ENCODE results near the gene LRRC45.
A peak's percentile ranks its signal among the peaks of the same experiment; 100 is the strongest.

Gene LRRC45

GRCh38 chr17:81994593-81995462 lies 28.3 kb upstream of the LRRC45 start:
- no peak for DNase-seq (ENCODE audit: low spot score)

DNA sequence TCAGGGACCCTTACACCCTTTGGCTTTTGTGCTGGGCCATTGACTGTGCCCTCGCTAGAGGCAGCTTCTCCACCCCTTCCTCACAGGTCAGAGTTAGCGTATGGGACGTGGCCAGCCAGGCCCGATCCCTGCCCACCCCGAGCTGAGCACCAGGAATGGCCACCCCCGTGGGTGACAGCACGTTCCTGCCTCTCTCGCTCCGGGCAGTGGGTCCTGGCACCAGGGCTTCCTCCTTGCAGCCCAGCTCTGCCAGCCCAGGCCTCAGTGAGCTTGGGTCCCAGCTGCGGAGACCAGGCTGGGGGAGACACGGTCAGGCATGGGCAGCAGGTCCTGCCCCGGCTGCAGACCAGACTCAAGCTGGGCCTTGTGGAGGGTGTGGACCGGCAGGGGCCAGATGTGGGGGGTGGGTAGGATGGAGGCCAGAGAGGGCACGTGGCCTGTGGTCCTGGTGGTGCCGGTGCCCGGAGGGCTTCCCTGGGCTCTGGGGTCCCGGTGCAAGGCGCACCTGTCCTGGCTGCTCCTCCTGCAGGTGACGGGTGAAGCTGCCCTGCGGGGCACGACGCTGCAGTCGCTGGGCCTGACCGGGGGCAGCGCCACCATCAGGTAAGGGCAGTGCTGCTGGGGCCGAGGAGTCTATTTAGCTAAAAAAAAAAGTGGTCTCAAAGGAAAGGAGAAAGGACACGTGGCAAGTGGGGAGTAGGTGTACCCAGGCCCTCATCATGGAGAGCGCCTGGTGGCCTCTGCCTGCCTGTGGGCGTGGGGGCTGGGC lies 27.5 kb upstream of the LRRC45 start:
- no peak for DNase-seq (ENCODE audit: low spot score)

- DNase-seq (ENCODE audit: low spot score), result no peak
Observed at GRCh38 chr17:81996232-81996756, 26.8 kb upstream of the LRRC45 start.

DNA sequence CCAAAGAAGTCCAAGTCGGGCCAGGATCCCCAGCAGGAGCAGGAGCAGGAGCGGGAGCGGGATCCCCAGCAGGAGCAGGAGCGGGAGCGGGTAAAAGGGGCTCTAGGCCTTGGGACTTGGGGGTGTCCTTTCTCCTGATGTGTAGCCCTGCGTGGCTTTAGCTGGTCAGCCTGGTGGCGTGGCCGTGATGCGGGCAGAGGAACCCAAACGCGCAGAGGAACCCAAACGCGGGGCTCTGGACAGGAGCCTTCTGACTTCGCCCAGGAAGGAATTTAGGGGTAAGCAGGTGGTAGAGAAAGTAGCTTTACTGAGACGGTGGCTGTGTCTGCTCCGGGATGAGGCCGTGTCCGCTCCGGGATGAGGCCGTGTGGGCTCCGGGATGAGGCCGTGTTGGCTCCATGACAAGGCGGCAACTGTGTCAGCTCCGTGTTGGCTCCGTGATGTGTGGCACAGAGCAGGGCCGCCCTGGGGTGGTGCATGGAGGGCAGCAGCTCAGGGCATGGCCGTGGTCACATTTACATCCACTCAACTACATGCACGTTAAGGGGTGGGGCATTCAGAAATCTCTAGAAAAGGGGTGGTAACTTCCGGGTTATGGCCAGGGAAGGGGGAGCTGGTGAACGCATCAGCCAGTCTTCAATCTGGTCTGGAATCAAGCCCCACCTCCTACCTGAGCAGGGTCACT lies 26.2 kb upstream of the LRRC45 start:
- DNase-seq (ENCODE audit: low spot score), result no peak

GRCh38 chr17:81998212-81998611 lies 24.9 kb upstream of the LRRC45 start:
- no peak for DNase-seq (ENCODE audit: low spot score)

DNA sequence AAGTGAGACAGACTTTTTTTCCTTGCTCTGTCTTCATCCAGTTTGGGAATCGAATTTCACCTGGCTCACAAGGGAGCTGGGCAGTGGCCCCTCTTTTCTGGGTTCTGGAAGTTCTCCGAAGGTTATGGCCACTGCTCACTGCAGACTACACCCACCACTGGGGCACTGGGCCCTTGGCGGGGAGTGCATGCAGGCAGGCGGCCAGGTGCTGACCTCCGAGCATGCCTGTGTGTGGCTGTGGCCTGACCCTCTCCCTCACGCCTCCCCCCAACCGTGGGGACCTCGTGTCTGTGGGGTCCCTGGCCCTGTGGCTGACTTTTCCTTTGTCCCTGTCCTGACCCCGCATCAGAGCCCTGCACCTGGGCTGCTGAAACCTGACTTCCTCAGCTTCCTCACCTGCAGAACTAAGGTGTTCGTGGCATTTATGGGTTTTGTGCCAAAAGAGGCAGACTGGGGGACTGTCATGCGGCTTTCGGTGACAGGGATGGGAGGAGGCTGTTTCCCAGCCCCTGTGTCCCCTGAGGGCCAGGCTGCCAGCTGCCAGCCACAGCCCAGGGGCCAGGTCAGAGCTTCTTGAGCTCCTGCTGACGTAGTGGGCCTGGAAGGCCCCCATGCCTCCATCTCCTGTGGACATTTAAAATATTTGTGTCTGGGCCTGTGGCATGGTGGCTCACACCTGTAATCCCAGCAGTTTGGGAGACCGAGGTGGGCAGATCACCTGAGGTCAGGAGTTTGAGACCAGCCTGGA lies 24.2 kb upstream of the LRRC45 start:
- no peak for DNase-seq (ENCODE audit: low spot score)

DNA sequence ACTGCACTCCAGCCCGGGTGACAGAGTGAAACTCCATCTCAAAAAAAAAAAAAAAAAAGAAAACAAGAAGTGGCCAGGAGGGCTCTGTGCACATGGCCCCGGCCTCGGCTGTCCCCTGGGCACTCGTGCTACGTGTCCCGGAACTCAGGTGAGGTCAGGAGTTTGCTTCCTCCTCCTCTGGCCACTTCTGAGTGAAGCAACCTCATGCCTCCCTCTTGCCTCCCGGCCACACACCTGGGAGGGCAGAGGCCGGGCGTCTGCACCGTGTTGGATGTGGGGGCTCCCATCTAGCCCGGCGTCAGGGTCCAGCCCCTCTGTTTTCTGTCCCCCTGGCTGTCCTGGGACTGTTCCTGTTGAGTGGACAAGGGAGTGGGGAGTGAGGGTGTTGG lies 23.5 kb upstream of the LRRC45 start:
- no peak for DNase-seq (ENCODE audit: low spot score)

DNA sequence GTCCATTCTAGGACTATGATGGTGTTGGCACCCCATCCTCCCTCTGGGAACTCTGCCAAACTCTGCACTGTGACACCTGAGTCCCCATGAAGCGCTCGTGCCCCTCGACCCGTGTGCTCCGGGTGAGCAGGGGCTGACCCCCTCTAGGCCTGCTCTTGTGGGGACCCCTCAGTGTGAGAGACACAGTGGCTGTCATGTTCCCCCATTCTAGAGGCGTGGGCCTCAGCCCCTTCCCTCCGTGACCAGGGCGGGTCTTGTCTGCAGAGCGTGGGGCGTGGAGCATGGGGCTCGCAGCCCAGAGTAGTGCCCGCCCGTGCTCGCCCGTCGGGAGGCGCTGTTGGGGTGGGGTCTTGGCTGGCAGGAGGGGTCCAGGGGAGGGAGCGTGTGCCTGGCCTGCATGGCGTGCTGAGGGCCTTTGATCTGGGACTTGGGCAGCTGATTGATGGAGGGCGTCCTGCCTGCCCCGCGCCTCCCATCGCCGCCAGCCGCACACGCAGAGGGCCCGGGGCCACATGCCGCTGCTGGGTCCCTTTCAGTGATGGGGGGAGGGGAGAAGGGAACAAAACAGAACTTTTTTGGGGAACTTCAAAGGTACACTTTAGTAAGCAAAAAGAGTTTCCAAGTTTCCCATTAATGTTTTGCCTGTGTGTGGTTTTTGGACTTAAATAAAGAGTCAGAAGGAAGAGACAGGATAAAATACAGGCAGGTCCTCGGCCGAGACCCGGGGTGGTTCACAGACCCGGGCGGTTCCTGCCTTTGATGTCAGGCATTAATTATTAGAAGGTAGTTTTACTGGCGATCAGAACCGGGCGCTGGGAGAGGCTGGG lies 22.9 kb upstream of the LRRC45 start:
- DNase-seq (ENCODE audit: low spot score), result no peak

GRCh38 chr17:82000803-82001570 lies 22.1 kb upstream of the LRRC45 start:
- no peak for DNase-seq (ENCODE audit: low spot score)

- no peak for DNase-seq (ENCODE audit: low spot score)
Observed at GRCh38 chr17:82001571-82002056, 21.5 kb upstream of the LRRC45 start.

GRCh38 chr17:82003411-82004381 lies 19.4 kb upstream of the LRRC45 start:
- peak; percentile 82 for DNase-seq (ENCODE audit: low spot score)

- DNase-seq (ENCODE audit: low spot score), result no peak
Observed at GRCh38 chr17:82004517-82005455, 18.3 kb upstream of the LRRC45 start.

DNA sequence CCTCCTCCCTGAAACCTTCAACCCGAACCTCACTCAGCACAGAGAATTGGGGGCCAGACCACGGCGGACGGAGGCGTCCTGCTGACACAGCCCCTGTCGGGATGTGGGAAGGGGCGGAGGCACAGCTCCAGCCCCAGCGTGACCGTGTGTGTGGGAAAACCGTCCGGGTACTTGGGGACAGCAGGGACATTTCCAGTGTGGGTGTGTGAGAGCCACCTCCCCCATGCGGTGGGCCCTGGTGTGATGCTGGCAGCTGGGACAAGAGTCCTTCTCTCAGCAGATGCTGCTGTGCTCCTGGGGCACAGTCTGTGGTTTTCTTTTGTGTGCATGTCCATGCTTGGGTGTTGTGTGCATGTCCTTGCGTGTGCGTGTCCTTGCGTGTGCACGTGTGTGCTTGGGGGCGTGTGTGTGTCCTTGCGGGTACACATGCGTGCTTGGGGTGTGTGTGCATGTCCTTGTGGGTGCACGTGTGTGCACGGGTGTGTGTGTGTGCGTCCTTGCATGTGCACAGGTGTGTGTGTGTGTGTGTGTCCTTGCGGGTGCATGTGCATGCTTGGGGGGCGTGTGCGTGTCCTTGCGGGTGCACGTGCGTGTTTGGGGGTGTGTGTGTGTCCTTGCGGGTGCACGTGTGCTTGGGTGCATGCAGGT lies 17.3 kb upstream of the LRRC45 start:
- DNase-seq (ENCODE audit: low spot score), result no peak

- DNase-seq (ENCODE audit: low spot score), result no peak
Observed at GRCh38 chr17:82006468-82007227, 16.5 kb upstream of the LRRC45 start.

- DNase-seq (ENCODE audit: low spot score), result no peak
Observed at GRCh38 chr17:82007228-82007494, 15.9 kb upstream of the LRRC45 start.

- DNase-seq (ENCODE audit: low spot score), result no peak
Observed at GRCh38 chr17:82007495-82008257, 15.4 kb upstream of the LRRC45 start.
